IPS DF 19.7 (cell line): ENCODE results near the gene ARF5.

Experiments used
- DNase-seq: peaks from one replicate; pipeline ENCODE4 v3.0.0-alpha.2; 2013; ENCODE audit warnings: low read depth, low spot score

Gene ARF5

DNA sequence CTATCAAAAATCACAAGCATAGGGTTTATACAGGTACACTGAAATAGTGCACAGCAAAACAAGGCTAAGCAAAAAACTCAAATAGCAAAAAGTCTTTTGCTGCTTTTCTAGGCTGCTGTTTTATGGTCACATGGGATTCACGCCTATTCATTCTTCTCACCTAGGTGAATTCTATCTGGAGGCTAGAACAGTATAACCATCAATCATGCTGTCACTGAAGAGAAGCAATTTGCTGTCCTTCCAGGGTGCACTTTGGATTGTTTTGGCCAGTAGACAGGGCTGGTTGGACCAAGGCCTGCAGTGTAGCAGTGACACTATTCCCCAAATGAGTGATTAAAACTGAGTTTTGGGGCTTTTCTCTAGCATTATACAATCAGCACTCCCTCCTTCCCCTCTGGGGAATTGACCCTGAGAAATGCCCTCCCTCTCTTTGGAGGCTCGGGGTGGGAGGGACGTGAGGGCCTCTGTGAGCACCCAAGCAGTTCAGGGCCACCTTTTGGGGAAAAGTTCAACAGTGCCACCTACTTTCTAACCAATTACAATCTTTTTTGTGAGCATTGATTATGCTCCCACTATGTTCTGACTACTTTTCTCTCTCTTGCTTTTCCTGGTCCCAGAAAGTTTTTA is 47.6 kb downstream of the ARF5 start:
- DNase-seq, result no peak

DNA sequence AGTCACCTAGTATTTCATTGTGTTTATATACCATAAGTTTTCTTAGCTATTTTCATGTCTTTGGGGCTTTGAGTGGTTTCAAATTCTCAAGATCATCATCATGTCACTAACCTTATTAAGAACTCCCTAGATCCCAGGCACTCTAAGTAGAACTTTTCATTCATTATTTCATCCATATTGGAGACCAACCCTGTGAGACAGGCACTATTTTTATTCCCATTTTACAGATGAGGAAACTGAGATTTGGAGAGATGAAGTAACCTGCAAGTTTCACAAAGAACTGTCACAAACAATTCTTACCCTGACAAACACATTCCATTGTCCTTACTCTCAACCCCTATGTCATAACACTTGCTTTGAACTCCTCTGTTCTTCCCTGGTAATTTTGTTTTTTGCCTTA is 50.0 kb downstream of the ARF5 start:
- no peak for DNase-seq
